Activated naive CD8-positive, alpha-beta T cell treated with anti-CD3 and anti-CD28 coated beads, Interleukin-2, amount 10 ng/mL, durations not matched to agents 7 days and 5 days (primary cell): ENCODE data around the gene RUNX1. TPM values are rescaled to one million over a fixed set of nuclear protein-coding genes. Genes with fewer than 3 reads are reported as not detected.

Experiments used
- ATAC-seq: fragments of 150-1000 bp; cut with Tn5 transposase; one replicate; pipeline ENCODE4 v1.10.0; 2021; ENCODE audit warnings: low read depth, moderate library complexity
- POLR2A ChIA-PET: fragments of 350-600 bp; sonication (Branson Sonifier 250); formaldehyde crosslinking; loops from one replicate; lab custom pipeline; 2021; ENCODE audit warnings: antibody characterized with exemption; lab: Charles Lee
- DNase-seq: peaks from one replicate; pipeline ENCODE4 v3.0.0; 2021
- H3K27ac Mint-ChIP-seq: one replicate; pipeline ENCODE4 v1.8.0; 2022; ENCODE audit warnings: mild to moderate bottlenecking, mixed read lengths
- H3K27me3 Mint-ChIP-seq: one replicate; pipeline ENCODE4 v1.8.0; 2022; ENCODE audit warnings: mild to moderate bottlenecking, moderate library complexity, mixed read lengths
- H3K36me3 Mint-ChIP-seq: one replicate; pipeline ENCODE4 v1.8.0; 2021; ENCODE audit warnings: mild to moderate bottlenecking, mixed read lengths
- H3K4me1 Mint-ChIP-seq: one replicate; pipeline ENCODE4 v1.8.0; 2021; ENCODE audit warnings: mixed read lengths
- H3K4me3 Mint-ChIP-seq: one replicate; pipeline ENCODE4 v1.8.0; 2022; ENCODE audit warnings: mild to moderate bottlenecking, moderate library complexity, mixed read lengths
- H3K9me3 Mint-ChIP-seq: one replicate; pipeline ENCODE4 v1.8.0; 2021; ENCODE audit warnings: mixed read lengths
- total RNA-seq, 2 experiments: library from RNA; stranded (reverse); gene quantifications; one replicate each; pipeline ENCODE4 v1.2.3, GENCODE V29; 2021

RUNX1 gene
- total RNA-seq, 2 experiments from 2014 or later = 23.0 to 29.7 TPM

- DNase-seq (no peak), ATAC-seq (no peak)
- Mint-ChIP-seq H3K27me3 (peaks cover 41% of the 10 kb centered on the region), H3K4me1 (peaks cover 56% of the 10 kb centered on the region), H3K4me3 (no peak overlapping the region), H3K36me3 (no peaks in the 10 kb centered on the region), H3K9me3 (no peaks in the 10 kb centered on the region), H3K27ac (no peak overlapping the region)
- POLR2A ChIA-PET = interaction anchor here (0.6 to 1.9 kb wide), 5 partner anchors 11 to 100 kb away, joined by 3 to 7 read pairs (median 3); no protein-coding TSS in a partner anchor
Measured at GRCh38 chr21:34988139-34988538, 61.0 kb downstream of the RUNX1 start.

- peaks cover 41% of the 10 kb centered on the region for H3K27me3 Mint-ChIP-seq
- H3K27ac Mint-ChIP-seq = peak overlapping the region; percentile 60
- DNase-seq (no peak), ATAC-seq (no peak)
- peak overlapping the region; percentile 77 for H3K4me3 Mint-ChIP-seq
- peaks cover 61% of the 10 kb centered on the region for H3K4me1 Mint-ChIP-seq
- no peaks in the 10 kb centered on the region for H3K36me3 Mint-ChIP-seq
- H3K9me3 Mint-ChIP-seq = no peaks in the 10 kb centered on the region
- POLR2A ChIA-PET = interaction anchor here (0.6 to 1.9 kb wide), 6 partner anchors 13 to 99 kb away, joined by 3 to 7 read pairs (median 4); no protein-coding TSS in a partner anchor
Measured at GRCh38 chr21:34987501-34988072, 61.5 kb downstream of the RUNX1 start.

- Mint-ChIP-seq H3K9me3 (no peaks in the 10 kb centered on the region), H3K36me3 (no peaks in the 10 kb centered on the region), H3K4me3 (peak overlapping the region; percentile 77), H3K4me1 (peaks cover 62% of the 10 kb centered on the region), H3K27me3 (peaks cover 42% of the 10 kb centered on the region), H3K27ac (peak overlapping the region; percentile 63)
- ATAC-seq = peak; percentile 60
- POLR2A ChIA-PET = interaction anchor here (0.7 to 1.9 kb wide), 5 partner anchors 13 to 98 kb away, joined by 3 to 7 read pairs (median 5); no protein-coding TSS in a partner anchor
- peak; percentile 57 for DNase-seq
Measured at GRCh38 chr21:34986561-34987500, 62.3 kb downstream of the RUNX1 start.

- Mint-ChIP-seq H3K27me3 (peaks cover 32% of the 10 kb centered on the region), H3K27ac (peak overlapping the region; percentile 77), H3K36me3 (no peaks in the 10 kb centered on the region), H3K4me3 (peak overlapping the region; percentile 73), H3K4me1 (peaks cover 56% of the 10 kb centered on the region), H3K9me3 (no peaks in the 10 kb centered on the region)
- DNase-seq (no peak), ATAC-seq (no peak)
- POLR2A ChIA-PET = interaction anchor here (1.0 to 2.6 kb wide), 9 partner anchors 10 to 243 kb away, joined by 3 to 14 read pairs (median 5); no protein-coding TSS in a partner anchor
Measured at GRCh38 chr21:34984356-34985058, 64.6 kb downstream of the RUNX1 start.

GRCh38 chr21:34983680-34984086, 65.4 kb downstream of the RUNX1 start:
- Mint-ChIP-seq H3K4me3 (peak overlapping the region; percentile 73), H3K36me3 (no peaks in the 10 kb centered on the region), H3K9me3 (no peaks in the 10 kb centered on the region), H3K4me1 (peaks cover 55% of the 10 kb centered on the region), H3K27me3 (peaks cover 28% of the 10 kb centered on the region), H3K27ac (peak overlapping the region; percentile 77)
- DNase-seq = no peak
- POLR2A ChIA-PET = interaction anchor here (1.0 to 2.6 kb wide), 13 partner anchors 9 to 244 kb away, joined by 3 to 14 read pairs (median 4); no protein-coding TSS in a partner anchor
- peak; percentile 59 for ATAC-seq

- POLR2A ChIA-PET = interaction anchor here (2.6 kb wide), 1 partner anchor 66 kb away, joined by 14 read pairs; no protein-coding TSS in a partner anchor
- peaks cover 39% of the 10 kb centered on the region for H3K4me1 Mint-ChIP-seq
- no peak overlapping the region for H3K27ac Mint-ChIP-seq
- no peak for ATAC-seq
- no peaks in the 10 kb centered on the region for H3K9me3 Mint-ChIP-seq
- no peak for DNase-seq
- H3K4me3 Mint-ChIP-seq = no peak overlapping the region
- peaks cover 19% of the 10 kb centered on the region for H3K27me3 Mint-ChIP-seq
- H3K36me3 Mint-ChIP-seq = no peaks in the 10 kb centered on the region
Measured at GRCh38 chr21:34981791-34982190, 67.3 kb downstream of the RUNX1 start.

GRCh38 chr21:34980423-34981115, 68.5 kb downstream of the RUNX1 start:
- no peaks in the 10 kb centered on the region for H3K9me3 Mint-ChIP-seq
- DNase-seq (no peak), ATAC-seq (no peak)
- peaks cover 31% of the 10 kb centered on the region for H3K27me3 Mint-ChIP-seq
- POLR2A ChIA-PET = no interaction called here
- no peak overlapping the region for H3K4me3 Mint-ChIP-seq
- peaks cover 32% of the 10 kb centered on the region for H3K4me1 Mint-ChIP-seq
- H3K27ac Mint-ChIP-seq = no peak overlapping the region
- H3K36me3 Mint-ChIP-seq = peaks cover 6% of the 10 kb centered on the region

- DNase-seq = no peak
- POLR2A ChIA-PET = no interaction called here
- Mint-ChIP-seq H3K27ac (no peak overlapping the region), H3K36me3 (peaks cover 9% of the 10 kb centered on the region), H3K27me3 (peaks cover 33% of the 10 kb centered on the region), H3K4me1 (peaks cover 35% of the 10 kb centered on the region), H3K4me3 (no peak overlapping the region), H3K9me3 (no peaks in the 10 kb centered on the region)
- ATAC-seq = no peak
Measured at GRCh38 chr21:34979383-34979782, 69.7 kb downstream of the RUNX1 start.

- Mint-ChIP-seq H3K36me3 (peaks cover 11% of the 10 kb centered on the region), H3K4me1 (peaks cover 25% of the 10 kb centered on the region), H3K4me3 (no peak overlapping the region), H3K27me3 (peaks cover 49% of the 10 kb centered on the region), H3K9me3 (no peaks in the 10 kb centered on the region), H3K27ac (no peak overlapping the region)
- DNase-seq = no peak
- no peak for ATAC-seq
- POLR2A ChIA-PET = no interaction called here
Measured at GRCh38 chr21:34977333-34977732, 71.8 kb downstream of the RUNX1 start.

GRCh38 chr21:34974162-34974981, 74.7 kb downstream of the RUNX1 start:
- peak overlapping the region; percentile 75 for H3K4me3 Mint-ChIP-seq
- POLR2A ChIA-PET = interaction anchor here (1.0 to 1.8 kb wide), 8 partner anchors 9 to 73 kb away, joined by 3 to 13 read pairs (median 4); no protein-coding TSS in a partner anchor
- peaks cover 60% of the 10 kb centered on the region for H3K27me3 Mint-ChIP-seq
- H3K27ac Mint-ChIP-seq = peak overlapping the region; percentile 68
- DNase-seq (peak; percentile 55), ATAC-seq (peak; percentile 83)
- H3K9me3 Mint-ChIP-seq = no peaks in the 10 kb centered on the region
- peaks cover 11% of the 10 kb centered on the region for H3K36me3 Mint-ChIP-seq
- H3K4me1 Mint-ChIP-seq = peaks cover 32% of the 10 kb centered on the region

GRCh38 chr21:34973685-34974084, 75.4 kb downstream of the RUNX1 start:
- H3K4me1 Mint-ChIP-seq = peaks cover 35% of the 10 kb centered on the region

More at GRCh38 chr21:34973685-34974084, 75.4 kb downstream of the RUNX1 start:
- H3K27me3 Mint-ChIP-seq = peaks cover 59% of the 10 kb centered on the region
- DNase-seq = no peak
- peak overlapping the region; percentile 75 for H3K4me3 Mint-ChIP-seq
- H3K36me3 Mint-ChIP-seq = peaks cover 11% of the 10 kb centered on the region
- ATAC-seq = no peak
- POLR2A ChIA-PET = interaction anchor here (1.2 to 1.8 kb wide), 6 partner anchors 10 to 74 kb away, joined by 3 to 13 read pairs (median 6); no protein-coding TSS in a partner anchor
- no peaks in the 10 kb centered on the region for H3K9me3 Mint-ChIP-seq
- peak overlapping the region; percentile 68 for H3K27ac Mint-ChIP-seq
